ENCODE data around the gene TSPAN18.

TSPAN18 gene

DNA sequence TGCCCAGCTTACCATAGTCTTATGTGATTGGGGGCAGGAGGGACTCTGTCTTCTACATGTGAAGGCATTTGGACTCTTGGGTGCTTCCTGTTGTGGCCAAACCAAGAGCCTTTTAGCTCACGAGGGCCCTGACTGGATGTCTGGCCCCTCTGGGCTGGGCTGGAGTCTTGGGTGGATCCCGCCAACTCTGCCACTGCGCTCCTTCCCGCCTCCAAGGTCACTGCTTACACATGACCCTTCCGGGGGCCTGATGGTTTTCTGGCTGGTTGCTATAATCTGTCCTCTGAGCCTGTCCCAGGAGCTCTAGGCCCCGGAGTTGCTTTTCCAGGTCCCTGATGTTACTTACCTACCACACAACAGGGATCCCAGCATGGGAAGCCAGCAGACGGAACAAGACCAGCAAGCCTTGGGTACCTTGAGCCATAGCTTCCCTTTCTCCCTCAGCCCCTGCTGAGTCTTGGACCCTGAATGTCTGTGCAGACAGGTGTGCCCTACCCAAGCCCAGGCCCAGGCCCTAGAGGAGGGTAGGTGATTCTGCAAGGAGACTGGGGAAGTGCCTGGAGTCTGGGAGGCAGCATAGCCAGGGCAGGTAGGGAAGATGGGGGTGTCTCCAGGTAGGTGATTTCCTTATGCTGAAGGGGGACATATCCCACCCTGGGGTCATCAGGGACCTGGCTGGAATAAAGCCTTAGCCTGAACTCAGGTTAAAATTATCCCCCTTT is 100.3 kb downstream of the TSPAN18 start:
- no peak for DNase-seq

DNA sequence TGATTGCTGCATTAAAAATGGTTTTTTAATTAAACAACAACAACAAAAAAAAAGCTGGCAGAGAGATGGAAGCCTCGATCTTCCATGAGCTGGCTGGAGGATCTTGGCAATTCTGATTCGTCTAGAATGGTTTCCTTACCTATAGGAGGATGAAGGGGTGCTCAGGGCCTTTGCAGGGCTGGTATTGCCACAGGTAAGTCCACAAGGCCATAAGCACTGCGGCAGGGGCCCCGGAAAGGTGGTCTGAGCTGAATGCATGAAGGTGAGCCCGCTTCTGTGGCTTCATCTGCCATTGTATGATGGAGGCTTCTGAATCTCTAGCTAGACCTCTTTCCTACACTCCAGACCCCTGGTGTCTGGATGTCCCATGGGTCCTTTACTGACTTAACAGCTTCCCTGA is 101.5 kb downstream of the TSPAN18 start:
- no peak for DNase-seq

DNA sequence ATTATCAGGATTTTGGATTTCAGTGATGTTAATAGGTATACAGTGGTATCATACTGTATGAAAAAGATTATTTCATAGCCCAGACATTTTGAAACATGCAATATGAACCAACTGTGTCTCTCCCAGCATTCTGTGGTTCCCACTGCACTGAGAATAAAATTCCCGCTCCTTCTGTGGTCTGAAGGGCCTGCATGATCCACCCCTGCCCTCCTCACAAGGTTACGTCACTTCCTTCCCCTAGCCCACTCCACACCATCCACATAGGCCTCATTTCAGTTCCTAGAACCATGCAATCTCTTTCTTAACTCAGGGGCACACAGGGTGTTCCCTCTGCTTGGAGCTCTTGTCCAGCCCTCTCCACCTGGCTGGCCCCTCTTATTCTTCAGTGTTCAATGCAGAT is 103.1 kb downstream of the TSPAN18 start:
- DNase-seq: no peak

DNA sequence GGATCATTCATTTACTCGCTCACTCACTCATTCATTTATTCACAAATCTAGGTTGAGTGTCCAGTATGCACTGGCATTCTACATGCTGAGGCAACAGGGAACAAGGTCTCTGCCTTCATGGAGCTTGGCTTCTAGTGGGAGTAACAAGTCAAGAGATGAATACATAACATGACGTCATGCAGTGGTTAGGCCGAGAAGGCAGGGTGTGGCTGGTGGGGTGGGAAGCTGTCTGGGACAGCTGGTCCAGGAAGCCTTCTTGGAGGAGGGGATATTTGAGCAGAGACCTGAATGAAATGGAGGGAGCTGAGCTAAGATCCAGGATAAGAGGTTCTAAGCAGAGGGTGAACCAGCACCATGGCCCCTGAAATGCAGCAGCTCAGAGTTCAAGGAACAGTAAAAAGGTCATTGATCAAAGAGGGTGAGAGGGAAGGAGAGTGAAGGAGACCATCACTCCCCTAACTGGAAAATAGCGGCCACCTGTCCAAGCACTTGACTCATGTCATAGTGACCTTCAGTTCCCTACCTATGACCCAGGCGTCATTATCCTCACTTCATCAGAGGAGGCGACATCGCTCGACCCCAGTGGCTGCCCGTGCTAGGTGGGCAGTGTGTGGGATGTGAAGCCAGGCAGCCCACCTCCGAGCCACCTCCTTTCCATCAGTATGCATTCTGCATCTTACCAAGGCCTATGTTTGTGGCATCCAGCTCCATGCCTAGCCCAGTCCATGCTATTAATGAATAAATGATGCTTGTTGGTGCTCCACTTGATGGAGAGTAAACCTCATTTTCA is 105.0 kb downstream of the TSPAN18 start:
- DNase-seq: no peak

DNA sequence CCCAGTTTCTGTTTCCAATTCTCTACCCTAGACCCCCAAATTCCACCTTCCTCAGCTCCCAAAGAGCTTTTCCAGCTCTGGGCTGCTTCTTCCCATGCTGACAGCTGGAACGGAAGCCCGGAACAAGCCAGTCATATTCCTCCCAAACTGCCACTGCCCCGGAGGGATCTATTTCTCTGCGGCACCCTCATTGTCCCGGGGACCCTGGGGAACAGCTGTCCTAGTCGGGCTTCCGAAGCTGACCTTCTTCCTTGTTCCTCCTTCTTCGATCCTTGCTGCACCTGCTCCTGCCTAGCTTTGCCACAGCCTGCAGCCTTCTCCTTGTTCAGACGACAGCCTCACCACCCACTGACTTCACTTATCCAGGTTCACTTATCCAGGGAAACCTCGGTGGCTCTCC is 105.7 kb downstream of the TSPAN18 start:
- no peak for DNase-seq

DNA sequence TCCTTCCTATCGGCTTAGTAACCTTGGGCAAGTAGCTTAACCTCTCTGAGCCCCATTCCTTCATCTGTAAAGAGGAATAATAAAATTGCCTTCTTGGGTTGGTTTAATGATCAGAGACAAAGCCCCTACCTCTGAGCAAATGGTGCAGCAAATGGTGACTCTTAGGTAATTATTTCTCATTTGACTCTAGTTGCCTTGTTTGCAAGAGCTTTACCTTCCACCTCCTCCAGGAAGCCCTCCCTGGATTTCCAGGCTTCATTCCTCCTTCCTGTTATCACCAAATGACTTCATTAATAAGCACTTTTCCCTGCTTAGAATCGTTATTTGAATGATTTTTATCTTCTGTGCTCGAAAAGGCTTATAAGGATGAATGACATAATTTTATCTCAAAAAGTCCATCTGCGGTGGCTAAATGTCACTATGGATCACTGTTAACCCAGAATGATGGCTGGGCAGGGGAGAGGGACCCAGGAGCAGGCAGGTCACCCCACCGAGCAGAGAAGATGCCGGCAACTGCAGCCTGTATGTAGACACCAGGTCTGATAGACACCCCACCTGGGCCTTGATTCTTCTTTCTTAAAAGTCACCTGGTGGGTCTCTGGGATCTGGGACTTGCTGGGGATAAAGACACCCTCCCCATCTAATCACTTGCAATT is 106.6 kb downstream of the TSPAN18 start:
- DNase-seq: no peak

DNA sequence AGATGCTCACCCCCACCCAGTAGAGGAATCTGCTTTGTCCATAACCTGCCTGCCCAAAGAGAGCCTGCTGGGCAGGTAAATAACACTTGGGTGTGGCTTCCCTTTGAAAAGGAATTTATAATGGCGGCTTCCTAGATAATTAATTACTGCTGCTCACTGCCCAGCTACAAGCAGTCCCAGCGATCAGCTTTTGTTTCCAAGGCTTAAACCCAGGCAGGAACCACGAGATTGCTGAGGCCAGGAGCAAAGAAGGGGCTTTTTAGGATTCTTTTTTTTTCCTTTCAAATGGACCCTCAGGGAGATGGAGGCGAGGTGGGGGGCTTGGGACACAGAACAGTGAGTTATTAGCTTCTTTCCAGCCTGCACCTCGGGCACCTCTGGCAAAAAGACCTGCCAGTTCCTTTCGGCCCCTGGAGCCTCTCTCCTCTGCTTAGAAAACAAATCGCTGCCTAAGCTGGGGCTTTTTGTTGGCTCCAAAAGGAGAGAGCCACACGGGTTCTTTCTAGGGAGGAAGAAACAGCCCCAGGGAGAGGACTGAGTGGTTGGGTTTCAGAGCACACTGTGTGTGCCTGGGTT is 107.2 kb downstream of the TSPAN18 start:
- DNase-seq: peak; percentile 3

DNA sequence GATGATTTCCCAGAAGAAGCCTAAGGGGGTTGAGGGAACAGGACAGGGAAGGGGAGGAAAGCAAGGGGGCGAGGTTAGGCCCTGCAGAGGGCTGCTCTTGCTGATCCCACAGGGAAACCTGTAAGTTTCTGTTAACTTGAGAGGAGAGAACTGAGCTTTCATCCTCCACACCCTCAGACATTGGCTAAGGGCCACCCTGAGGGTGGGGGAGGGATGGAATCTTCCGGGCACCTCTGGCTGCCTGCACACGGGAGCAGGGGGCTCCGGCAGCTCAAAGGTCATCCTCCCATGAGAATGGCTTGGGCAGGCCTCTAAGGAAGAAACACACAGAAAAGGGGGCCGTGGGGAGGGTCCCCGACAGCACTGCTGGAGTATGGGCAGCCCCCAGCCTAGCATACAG is 108.1 kb downstream of the TSPAN18 start:
- no peak for DNase-seq

DNA sequence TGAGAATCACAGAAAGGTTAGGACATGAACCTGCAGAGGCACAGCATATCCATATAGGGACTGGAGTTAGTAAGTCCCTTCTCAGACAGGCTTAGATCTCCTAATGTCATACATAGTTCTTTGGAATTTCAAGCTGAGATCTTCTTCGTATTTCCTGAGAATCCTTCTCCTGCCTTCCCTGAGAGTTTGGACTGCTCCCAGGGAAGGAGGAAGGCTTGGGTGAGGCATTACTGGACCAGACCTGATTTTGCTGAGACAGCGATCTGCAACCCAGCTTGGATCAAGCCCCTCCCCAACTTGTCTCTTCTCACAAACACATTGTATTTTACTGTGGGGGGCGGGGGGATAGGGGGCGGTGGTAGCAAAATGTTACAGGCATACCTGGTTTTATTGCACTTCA is 108.5 kb downstream of the TSPAN18 start:
- DNase-seq: no peak

DNA sequence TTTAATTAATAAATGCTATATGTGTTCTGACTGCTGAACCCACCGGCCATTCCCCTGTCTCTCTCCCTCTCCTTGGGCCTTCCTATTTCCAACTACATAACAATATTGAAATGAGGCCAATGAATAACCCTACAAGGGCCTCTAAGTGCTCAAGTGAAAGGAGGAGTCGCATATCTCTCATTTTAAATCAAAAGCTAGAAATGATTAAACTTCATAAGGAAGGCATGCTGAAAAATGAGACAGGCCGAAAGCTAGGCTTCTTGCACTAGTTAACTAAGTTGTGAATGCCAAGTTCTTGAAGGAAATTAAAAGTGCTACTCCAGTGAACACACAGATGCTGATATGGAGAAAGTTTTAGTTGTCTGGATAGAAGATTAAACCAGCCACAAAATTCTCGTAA is 109.2 kb downstream of the TSPAN18 start:
- no peak for DNase-seq

DNA sequence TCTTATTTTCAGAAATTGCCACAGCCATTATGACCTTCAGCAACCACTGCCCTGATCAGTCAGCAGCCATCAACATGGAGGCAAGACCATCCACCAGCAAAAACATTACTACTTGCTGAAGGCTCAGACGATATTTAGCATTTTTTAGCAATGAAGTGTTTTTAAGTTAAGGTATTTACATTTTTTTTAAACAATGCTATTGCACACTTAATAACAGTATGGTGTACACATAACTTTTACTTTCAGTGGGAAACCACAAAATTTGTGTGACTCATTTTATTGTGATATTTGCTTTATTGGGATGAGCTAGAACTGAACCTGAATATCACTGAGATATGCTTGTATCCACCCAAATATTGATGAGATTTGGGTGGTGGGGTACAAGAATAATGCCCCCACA is 110.9 kb downstream of the TSPAN18 start:
- DNase-seq: no peak

DNA sequence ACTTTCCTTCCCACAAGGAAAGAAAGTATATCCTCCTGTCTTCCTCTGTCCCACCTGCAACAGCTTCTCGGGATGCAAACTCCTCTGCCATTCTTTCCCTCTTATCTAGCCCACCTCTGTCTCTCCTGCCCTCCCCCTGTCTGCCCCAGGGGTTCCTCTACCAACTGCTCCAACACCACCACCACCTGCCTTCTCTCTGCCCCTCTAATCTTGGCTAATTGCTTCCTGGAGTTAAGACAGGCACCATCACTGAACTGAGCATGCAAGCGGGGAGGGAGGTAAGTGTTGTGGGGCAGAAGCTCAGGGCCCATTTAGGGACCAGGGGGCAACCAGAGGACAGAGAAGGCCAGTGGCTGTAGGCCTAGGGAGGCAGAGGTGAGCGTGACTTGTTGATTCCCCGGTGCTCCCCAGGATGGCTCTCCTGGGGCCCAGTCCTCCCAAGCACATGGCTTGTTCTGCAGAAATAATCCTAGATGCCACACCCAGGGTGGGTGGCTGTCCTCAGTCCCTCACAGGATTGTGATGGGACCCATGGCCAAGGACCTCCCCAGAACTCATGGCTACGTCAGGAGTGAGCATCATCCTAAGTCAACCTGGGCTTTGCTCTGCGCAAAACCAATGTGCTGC is 112.8 kb downstream of the TSPAN18 start:
- DNase-seq: no peak

DNA sequence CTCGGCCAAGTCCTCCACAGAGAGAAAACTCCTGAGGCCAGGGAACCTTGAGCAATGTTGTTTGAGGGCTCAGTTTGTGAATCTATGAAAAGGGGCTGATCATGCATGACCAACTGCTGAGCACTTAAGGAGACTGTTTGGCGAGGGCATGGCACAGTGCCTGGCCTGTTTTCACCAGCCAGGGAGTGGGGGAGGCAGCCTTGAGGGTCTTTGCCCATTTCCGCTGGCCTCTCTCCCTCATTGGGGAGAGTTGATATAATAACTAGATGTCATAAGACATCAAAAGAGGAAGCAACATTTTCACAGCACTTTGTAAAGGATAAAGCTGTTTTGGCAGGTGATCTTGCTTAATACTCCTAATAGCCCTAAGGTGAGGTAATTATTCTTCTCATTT is 113.3 kb downstream of the TSPAN18 start:
- no peak for DNase-seq

DNA sequence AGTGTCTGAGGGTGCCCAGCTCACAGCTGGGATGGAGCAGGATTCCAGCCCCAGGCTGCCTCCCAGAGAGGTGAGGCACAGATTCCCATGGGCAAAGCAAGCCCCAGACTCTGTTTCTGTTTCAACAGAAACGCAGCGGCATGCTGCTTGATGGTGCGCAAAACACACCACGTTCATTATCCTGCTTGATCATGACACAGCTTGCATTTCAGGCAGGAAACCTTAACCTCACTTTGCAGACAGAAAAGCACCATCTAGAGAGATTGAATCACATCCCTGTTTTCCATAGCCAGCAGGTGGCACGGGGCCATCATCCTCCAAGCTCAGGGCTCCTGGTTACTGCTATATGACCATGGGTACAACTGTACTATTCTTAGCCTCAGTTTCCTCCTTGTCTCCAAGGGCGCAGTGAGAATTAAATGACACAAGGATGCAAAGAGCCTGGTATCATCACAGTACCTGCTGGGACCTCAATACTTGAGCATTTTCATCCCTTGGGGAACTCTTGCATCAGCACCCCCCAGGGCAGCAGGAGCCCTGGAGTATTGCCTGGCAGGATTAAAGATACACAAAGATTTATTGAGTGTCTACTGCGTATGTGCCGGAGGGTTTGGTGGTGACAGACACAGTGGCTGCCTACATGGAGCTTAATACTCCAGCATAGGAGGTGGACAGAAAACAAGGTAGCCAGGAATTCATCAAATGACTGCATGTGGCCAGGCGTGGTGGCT is 113.9 kb downstream of the TSPAN18 start:
- DNase-seq: no peak

DNA sequence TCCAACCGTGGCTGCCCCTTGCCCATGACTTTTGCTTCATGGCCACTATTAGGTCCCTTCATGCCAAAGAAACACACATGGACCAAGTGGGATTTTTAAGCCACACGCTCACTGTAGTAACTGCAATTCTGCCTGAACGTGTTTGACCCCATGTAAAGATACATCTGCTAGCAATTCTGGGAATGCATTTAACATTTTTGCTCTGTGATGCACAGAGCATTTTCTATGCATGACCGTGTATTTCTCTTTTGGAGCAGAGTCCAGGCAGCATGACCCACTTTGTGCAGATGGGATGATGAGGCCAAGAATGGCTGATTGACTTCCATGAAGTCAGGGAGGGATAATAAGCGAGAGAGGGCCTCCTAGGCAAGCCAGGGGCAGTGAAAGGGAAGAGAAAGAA is 115.5 kb downstream of the TSPAN18 start:
- no peak for DNase-seq

DNA sequence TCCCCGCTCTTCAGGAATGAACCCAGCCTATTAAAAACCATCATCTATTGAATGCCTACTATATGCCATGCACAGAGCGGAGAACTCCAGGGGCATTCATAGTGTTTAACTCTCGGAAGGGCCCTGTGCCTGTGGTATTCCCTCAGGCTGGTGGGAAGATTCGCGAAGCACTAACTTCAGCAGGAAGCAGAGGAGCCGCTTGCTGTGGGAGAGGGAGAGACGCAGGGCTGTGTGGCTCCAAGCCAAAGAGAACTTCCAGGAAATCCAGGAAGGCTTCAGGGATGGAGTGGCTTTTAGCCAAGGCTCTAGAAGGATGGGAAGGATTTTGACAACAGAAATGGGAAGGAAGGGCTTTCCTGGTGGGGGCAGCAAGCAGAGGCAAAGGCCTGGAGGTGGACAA is 120.1 kb downstream of the TSPAN18 start:
- no peak for DNase-seq

DNA sequence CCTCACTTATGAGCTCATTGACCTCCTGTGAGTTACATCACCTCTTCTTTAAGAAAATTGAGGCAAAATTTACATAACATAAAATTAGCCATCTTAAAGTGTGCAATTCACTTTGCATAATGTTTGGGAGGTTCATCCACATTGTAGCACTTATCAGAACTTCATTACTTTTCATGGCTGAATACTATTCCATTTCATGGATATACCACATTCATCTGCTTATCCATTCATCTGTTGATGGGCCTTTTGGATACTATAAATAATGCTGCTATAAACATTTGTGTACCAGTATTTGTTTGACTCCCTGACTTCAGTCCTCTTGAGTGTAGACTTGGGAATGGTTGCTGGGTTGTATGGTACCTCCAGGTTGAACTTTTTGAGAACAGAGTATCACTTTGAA is 120.6 kb downstream of the TSPAN18 start:
- DNase-seq: no peak

DNA sequence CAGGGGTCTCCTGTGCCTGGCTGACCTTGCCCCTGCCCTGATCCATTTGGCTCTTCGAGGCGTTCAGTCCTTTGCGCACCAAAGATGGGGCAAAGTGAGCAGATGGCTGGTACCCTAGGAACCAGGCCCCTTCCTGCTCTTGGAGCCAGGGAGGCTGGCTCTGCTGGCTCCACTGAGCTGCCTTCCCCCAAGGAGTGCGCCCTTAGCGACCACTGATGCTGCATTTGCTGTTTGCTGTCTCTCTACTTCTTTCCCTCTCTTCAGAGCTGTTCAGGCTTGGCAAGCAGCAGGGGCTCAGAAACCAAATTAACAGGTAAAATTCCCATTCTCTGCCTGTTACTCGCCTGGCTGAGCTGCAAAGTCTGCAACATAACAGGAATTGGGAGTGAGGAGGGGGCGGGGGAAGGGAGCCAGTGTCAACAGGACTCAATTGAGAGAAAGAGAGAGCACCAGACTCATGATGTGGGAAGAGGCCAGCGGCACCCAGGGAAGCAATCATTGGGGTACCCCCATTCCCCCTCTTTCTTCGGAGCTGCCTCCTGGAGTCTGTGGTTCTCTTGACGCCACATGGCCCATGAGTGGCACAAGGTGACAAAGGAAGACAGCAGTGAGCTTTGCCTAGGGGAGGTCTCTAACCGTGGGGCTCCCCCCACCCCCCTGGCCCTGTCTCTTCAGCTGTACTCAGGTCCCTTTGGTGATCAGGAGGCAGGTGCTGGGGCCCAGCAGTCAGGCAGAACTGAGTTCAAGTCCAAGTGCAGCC is 121.6 kb downstream of the TSPAN18 start:
- no peak for DNase-seq

DNA sequence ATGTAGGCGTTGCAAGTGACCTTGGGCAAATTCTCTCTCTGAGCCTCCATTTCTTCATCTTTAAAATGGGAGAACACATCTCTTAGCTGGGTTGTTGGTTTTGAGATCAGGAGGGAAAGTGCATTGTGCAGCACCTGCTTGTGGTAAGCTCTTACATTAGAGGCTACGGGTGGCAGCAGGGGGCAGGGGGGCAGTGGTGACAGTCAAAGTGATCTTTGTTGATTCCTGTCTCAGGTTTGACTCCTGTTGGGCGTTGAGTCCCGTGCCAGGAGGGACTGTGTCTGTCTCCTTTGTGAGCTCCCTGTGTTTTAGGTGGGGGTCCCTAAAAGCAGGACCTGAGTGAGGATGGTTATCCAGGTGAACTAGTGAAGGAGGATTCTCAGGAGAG is 122.2 kb downstream of the TSPAN18 start:
- DNase-seq: no peak

DNA sequence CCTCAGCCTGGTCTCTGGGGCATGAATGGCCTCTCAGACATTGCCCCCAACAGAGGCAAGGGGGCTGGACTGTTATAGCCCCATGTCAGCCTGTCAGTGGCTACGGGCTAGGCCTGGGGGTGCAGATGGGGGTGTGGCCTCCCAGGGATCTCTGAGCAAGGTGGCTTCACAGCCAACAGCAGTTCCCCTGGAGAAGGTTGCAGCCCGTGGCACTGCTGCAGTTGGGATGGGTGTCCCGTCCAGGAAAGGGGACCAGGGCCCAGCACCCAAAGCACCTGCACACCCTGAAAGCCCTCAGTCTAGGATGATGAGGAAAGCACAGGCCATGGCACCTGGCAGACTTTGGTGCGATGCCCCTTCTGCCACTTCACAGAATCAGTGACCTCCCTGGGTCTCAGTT is 122.7 kb downstream of the TSPAN18 start:
- DNase-seq: no peak

DNA sequence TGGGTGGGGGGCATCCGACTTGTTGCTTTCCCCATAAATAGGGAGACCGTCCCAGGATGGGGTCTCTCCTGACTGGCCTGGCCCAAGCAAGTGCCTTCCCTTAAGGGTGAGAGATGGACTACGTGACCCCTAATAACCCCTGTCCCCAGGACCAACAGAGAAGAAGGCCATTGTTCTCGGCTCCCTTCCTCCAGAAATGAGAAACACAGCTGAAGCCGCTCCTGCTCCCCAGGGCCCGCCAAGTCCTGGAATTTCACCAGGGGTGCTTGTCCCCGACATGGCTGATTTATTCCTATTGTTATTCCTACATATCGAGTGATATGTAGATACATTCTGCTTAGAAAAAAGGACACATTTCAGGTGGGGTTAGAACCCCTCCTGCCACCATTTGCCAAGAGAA is 123.2 kb downstream of the TSPAN18 start:
- no peak for DNase-seq

DNA sequence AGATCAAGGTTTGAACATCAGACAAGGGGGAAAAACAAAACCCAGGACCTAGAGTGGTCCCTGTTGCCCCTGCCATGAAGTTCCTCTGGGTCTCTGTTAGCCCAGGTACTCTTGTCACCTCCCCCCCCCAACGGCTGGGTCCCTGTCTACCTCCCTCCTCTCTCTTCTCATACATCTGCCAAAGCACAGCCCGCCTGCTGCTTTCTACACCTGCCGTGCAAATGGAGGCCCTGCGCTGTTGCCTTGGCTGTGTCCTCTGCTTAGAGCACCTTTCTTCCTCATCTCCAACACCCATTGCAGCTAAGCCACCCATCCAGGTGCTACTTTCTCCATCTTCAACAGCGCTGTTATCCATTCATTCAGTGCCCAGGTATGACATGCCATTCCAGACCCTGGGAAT is 124.7 kb downstream of the TSPAN18 start:
- no peak for DNase-seq
